ENCODE data around the gene ATAT1.
"Not testable (repeated sequence)": the region's sequence is repeated elsewhere in the genome, so short reads cannot be mapped to it uniquely, and the experiment has no call there.

ATAT1 gene

DNA sequence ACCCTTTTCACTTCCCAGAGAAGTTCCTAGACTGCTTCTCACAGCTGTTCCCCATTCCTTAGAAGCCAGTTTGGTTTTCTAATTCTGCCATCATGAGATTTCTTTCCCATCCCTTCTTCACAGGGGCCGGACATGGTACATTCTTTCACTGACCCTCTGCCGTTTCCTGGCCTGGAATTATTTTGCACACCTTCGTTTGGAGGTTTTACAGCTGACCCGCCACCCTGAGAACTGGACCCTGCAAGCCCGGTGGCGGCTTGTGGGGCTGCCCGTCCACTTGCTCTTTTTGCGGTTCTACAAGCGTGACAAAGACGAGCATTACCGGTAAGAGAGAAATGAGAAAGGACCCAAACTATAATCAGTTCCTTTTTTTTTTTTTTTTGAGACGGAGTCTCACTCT is 24.5 kb downstream of the ATAT1 start:
- DNase-seq, result no peak

DNA sequence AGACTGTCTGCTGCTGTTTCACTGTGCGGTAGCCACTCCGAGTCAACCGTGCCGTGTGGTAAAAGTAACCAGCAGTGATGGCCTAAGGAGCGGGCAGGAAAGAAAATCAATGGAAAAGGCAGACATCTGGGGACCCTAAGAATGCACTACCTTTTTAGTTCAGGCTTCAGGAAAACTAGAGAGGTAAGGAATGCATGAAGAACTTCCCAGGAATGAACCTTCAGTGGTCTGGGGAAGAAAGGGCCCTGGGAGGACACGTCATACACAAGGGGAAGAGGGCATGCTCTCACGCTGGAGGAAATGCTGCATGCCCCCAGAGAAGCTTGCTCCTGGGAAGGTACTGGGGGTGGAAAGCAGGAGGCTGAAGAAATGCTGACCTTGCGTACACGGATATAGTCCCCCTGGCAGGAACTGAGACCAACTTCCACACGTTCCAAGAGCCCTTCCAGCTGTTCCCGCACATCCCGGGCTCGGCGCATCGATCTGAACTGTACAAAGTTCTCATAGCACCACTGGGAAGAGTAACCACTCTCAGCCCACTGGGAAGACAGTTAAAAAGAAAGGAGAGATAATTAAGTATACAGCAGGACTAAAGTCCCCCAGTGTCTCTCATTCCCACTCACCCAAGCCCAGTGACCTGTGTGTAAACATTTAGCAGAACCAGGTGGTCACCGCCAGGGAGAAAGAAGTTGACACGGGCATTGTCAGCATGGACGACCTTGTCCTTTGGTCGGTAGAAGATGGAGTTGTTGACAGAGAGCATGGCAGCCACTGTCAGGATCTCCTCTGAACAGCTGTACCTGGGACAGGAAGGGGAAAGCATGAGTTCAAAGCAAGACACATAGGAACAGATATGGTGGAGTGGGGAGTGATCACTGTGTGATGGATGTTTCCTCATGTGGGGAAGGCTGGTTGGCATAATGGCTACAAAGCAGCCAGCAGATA is 28.4 kb downstream of the ATAT1 start:
- DNase-seq, result no peak

DNA sequence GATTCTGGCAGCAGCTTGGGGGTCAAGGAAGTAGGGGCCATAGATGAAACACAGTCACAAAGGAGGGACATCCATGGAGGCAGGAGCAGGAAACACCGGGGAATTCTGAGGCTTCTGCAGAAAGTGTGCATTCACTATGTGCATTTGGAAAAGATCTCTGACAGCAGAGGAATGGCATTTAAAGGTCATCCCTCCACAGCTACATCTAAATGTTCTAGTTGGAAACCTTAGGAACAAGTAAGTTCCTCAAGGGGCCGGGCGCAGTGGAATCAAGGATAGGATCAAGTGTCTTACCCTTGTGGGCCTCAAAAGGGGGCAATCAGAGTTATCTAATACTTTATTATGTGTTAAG is 29.0 kb downstream of the ATAT1 start:
- DNase-seq, result no peak

GRCh38 chr6:30656513-30656912 is 29.8 kb downstream of the ATAT1 start:
- no peak for DNase-seq

GRCh38 chr6:30657454-30657853 is 30.8 kb downstream of the ATAT1 start:
- no peak for DNase-seq

DNA sequence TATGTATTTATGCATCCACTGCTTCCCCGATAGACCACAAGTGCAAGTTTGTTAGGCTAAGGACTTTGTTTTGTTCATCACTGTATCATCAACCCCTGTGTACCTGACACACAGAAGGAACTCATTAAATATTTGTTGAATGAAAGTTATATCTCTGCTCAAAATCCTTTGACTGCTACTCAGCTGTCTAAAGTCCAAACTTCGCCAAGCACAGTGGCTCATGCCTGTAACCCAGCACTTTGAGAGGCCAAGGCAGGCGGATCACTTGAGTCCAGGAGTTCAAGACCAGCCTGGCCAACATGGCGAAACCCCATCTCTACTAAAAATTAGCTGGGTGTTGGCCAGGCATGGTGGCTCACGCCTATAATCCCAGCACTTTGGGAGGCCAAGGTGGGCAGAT is 31.2 kb downstream of the ATAT1 start:
- not testable (repeated sequence) for DNase-seq

GRCh38 chr6:30664994-30665767 is 38.5 kb downstream of the ATAT1 start:
- no peak for DNase-seq

- DNase-seq, result not testable (repeated sequence)
These were observed 39.6 kb downstream of the ATAT1 start for GRCh38 chr6:30666300-30666699.

DNA sequence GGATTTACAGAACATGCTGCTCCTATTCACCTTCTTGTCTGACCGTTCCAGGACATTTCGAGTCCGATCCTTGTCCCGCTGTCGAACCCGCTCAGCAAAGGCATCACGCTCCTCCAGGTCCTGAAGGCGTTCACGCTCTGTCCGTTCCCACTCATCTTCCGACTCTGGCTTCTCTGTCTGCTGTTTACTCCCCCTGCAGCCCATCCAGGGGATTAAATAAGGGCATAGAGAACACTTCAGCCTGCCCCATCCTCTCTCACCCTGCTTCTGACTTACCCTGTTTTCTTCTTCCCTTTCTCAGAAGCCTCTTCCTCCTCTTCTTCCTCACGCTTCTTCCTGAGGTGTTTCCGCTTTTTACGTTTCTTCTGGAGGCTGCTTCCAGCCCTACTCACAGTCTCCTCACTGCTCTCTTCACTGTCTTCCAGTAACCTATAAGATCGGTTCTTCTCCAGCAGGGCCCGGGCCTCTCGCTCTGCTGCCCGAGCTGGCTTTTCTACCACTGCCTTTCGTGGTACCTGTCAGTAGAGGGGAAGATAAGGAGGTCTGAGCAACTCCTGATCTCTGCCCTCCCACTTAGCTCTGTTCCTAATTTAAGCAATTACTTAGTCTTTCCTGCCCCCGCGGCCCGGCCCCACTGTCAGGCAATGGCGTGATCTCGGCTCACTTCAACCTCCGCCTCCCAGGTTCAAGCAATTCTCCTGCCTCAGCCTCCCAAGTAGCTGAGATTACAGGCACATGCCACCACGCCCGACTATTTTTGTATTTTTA is 44.3 kb downstream of the ATAT1 start:
- no peak for DNase-seq

DNA sequence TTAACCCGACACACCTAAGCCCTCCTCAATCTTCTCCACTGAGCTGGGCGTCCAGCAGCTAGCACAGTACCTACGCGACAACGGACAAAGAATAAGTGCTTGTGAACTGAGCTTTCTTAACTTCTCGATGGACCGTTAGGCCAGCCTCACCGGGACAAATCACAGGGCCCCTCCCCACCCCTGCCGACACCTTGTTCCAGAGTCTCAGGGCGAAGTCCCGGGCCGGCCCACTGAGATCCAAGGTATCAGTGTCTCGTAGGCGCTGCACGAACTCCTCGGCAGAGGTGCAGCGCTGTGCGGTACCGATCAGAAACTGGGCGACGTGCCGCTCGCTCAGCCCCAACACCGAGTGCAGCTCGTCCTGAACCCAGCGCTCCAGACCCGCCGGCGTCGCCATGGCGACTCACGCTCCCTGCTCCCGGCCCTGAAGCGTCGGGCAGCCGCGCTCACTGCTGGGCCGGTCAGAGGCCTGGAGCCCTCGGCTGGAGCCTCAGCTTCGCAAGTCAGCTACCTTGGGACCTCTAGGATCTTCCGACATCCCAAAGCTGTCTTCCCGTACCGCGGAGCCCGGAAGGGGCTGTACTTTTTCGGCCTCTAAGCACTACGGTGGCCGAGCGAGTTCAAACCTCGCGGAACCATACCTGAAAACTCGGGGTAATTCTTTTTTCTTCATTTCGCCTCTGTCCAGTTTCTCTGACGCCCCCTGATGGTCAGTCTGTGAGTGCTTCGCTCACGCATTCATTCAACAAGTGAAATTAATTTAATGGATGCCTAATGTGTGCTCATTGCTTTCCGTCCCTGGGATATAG is 46.0 kb downstream of the ATAT1 start, which contains the start of gene DHX16:
Gene DHX16, minus strand, starts transcription at position 562 of the 809 bp plus-strand sequence. Its CDS starts 165 bp downstream, at position 397.
- DNase-seq, result peak; percentile 88

DNA sequence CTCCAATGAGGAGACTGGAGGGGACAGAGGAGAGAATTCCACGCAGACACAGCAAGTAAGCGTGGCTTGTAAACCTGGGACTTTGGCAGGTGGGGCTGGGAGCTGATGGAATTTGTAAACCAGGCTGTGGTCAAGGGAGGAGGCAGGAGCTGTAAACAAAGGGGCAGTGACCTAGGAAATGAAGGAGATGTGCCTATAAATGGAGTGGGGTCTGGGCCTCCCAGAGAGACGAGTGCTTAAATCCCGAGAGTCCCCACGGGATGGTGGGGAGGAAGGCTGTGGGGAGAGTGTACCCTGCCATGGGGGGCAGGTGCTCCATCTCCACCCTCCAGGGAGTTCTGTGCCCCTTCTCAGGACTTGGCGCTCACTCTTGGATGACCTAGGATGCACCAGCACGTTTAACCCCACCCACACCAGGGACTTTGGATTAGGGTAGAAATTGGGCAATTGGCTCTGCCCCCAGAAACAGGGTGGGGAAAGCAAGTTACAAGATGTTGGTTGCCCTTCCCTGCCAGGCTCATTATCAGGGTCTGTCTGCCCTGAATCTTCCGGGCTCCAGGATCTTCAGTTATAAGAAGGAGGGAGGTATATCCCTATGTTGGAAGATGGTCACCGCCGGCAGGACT is 50.1 kb downstream of the ATAT1 start:
- no peak for DNase-seq

GRCh38 chr6:30678964-30679726 is 52.5 kb downstream of the ATAT1 start:
- DNase-seq, result no peak

- DNase-seq, result no peak
These were observed 53.3 kb downstream of the ATAT1 start for GRCh38 chr6:30679765-30680535.

- no peak for DNase-seq
These were observed 55.1 kb downstream of the ATAT1 start for GRCh38 chr6:30681766-30682142.

- no peak for DNase-seq
These were observed 55.8 kb downstream of the ATAT1 start for GRCh38 chr6:30682143-30683117.

GRCh38 chr6:30683183-30683979 is 56.7 kb downstream of the ATAT1 start:
- no peak for DNase-seq

GRCh38 chr6:30683980-30684338 is 57.3 kb downstream of the ATAT1 start:
- no peak for DNase-seq
